MM.1S (cell line): ENCODE measurements around the gene AVP.

Experiments used
- DNase-seq: peaks from one replicate; pipeline ENCODE4 v3.0.0-alpha.2; 2015
- H2AFZ ChIP-seq: fragments of 300-600 bp; sonication (generic); 2 replicates; pipeline ENCODE4 v1.6.0; 2016; ENCODE audit warnings: antibody characterized with exemption, low read length
- H3F3A ChIP-seq: fragments of 300-600 bp; sonication (generic); 2 replicates; pipeline ENCODE4 v1.6.1; 2016; ENCODE audit warnings: mild to moderate bottlenecking, antibody characterized with exemption, low read length, moderate library complexity, mixed read lengths; ENCODE audit not compliant: insufficient read depth
- H3K27ac ChIP-seq: fragments of 300-600 bp; sonication (generic); 2 replicates; pipeline ENCODE4 v1.5.1; 2016; ENCODE audit warnings: mild to moderate bottlenecking, low read length
- H3K27me3 ChIP-seq: fragments of 300-600 bp; sonication (generic); replicated peaks from 2 replicates; pipeline ENCODE4 v1.6.0; 2016; ENCODE audit warnings: low read length; ENCODE audit not compliant: insufficient read depth
- H3K36me3 ChIP-seq: fragments of 300-600 bp; sonication (generic); replicated peaks from 2 replicates; pipeline ENCODE4 v1.6.1; 2016; ENCODE audit warnings: mild to moderate bottlenecking, low read length, mixed read lengths; ENCODE audit not compliant: insufficient read depth
- H3K4me1 ChIP-seq: fragments of 300-600 bp; sonication (generic); 2 replicates; pipeline ENCODE4 v1.6.1; 2016; ENCODE audit warnings: low read length, mixed read lengths
- H3K4me2 ChIP-seq: fragments of 300-600 bp; sonication (generic); 2 replicates; pipeline ENCODE4 v1.6.0; 2016; ENCODE audit warnings: low read depth, low read length
- H3K4me3 ChIP-seq: fragments of 300-600 bp; sonication (generic); 2 replicates; pipeline ENCODE4 v1.5.1; 2016; ENCODE audit warnings: low read length, mixed read lengths
- H3K79me2 ChIP-seq: fragments of 300-600 bp; sonication (generic); 2 replicates; pipeline ENCODE4 v1.6.1; 2016; ENCODE audit warnings: mixed run types, low read length, mixed read lengths
- H3K9ac ChIP-seq: fragments of 300-600 bp; sonication (generic); 2 replicates; pipeline ENCODE4 v1.6.1; 2016; ENCODE audit warnings: low read length, mixed read lengths
- H3K9me2 ChIP-seq: fragments of 300-600 bp; sonication (generic); replicated peaks from 2 replicates; pipeline ENCODE4 v1.6.1; 2016; ENCODE audit warnings: mild to moderate bottlenecking, low read length, mixed read lengths; ENCODE audit not compliant: insufficient read depth
- H3K9me3 ChIP-seq: fragments of 300-600 bp; sonication (generic); replicated peaks from 2 replicates; pipeline ENCODE4 v1.6.1; 2016; ENCODE audit warnings: mild to moderate bottlenecking, low read length, mixed read lengths; ENCODE audit not compliant: insufficient read depth
- H4K20me1 ChIP-seq: fragments of 300-600 bp; sonication (generic); 2 replicates; pipeline ENCODE4 v1.6.1; 2016; ENCODE audit warnings: mild to moderate bottlenecking, low read length, moderate library complexity, mixed read lengths; ENCODE audit not compliant: insufficient read depth
- CTCF ChIP-seq: fragments of 300-600 bp; sonication (generic); IDR thresholded peaks from 2 replicates; pipeline ENCODE4 v1.5.1; 2016; ENCODE audit warnings: antibody characterized with exemption, low read length, mixed read lengths
- EZH2 ChIP-seq: fragments of 300-600 bp; sonication (generic); optimal IDR thresholded peaks from 2 replicates; pipeline ENCODE3; 2017; ENCODE audit warnings: low read depth, mild to moderate bottlenecking, antibody characterized with exemption, low read length, mixed read lengths
- EZH2phosphoT487 ChIP-seq: fragments of 300-600 bp; sonication (generic); IDR thresholded peaks from 2 replicates; pipeline ENCODE4 v1.6.1; 2018; ENCODE audit warnings: antibody characterized with exemption, low read length

Gene AVP

GRCh38 chr20:3088031-3088430 lies 3.5 kb upstream of the AVP start:
- no peaks in the 10 kb centered on the region for H3F3A ChIP-seq
- TF ChIP-seq EZH2phosphoT487 = no peak
- no peak for TF ChIP-seq EZH2
- no peak for TF ChIP-seq CTCF
- no peaks in the 10 kb centered on the region for H3K9me3 ChIP-seq
- no peak for DNase-seq
- H2AFZ ChIP-seq = no peak overlapping the region
- H3K4me2 ChIP-seq = no peak overlapping the region
- no peaks in the 10 kb centered on the region for H4K20me1 ChIP-seq
- no peaks in the 10 kb centered on the region for H3K36me3 ChIP-seq
- H3K79me2 ChIP-seq = no peaks in the 10 kb centered on the region
- H3K4me3 ChIP-seq = no peak overlapping the region
- H3K27me3 ChIP-seq = peaks cover 27% of the 10 kb centered on the region
- no peak overlapping the region for H3K9ac ChIP-seq
- no peaks in the 10 kb centered on the region for H3K9me2 ChIP-seq
- no peaks in the 10 kb centered on the region for H3K4me1 ChIP-seq
- H3K27ac ChIP-seq = no peak overlapping the region

- no peaks in the 10 kb centered on the region for H3K9me2 ChIP-seq
- peaks cover 28% of the 10 kb centered on the region for H3K27me3 ChIP-seq
- no peak overlapping the region for H3K4me3 ChIP-seq
- DNase-seq = no peak
- H3K27ac ChIP-seq = no peak overlapping the region
- TF ChIP-seq EZH2phosphoT487 = no peak
- TF ChIP-seq CTCF = no peak
- no peak for TF ChIP-seq EZH2
- H3K36me3 ChIP-seq = no peaks in the 10 kb centered on the region
- no peak overlapping the region for H3K9ac ChIP-seq
- H3F3A ChIP-seq = no peaks in the 10 kb centered on the region
- no peaks in the 10 kb centered on the region for H3K79me2 ChIP-seq
- no peak overlapping the region for H2AFZ ChIP-seq
- H4K20me1 ChIP-seq = no peaks in the 10 kb centered on the region
- no peaks in the 10 kb centered on the region for H3K9me3 ChIP-seq
- no peak overlapping the region for H3K4me2 ChIP-seq
- H3K4me1 ChIP-seq = no peaks in the 10 kb centered on the region
Measured at GRCh38 chr20:3085571-3086072, 1.1 kb upstream of the AVP start.

- Histone ChIP-seq H3F3A (no peaks in the 10 kb centered on the region), H3K4me2 (no peak overlapping the region), H3K79me2 (no peaks in the 10 kb centered on the region), H3K9ac (no peak overlapping the region), H3K36me3 (no peaks in the 10 kb centered on the region), H3K27ac (no peak overlapping the region), H3K4me3 (no peak overlapping the region), H2AFZ (no peak overlapping the region), H4K20me1 (no peaks in the 10 kb centered on the region), H3K9me3 (no peaks in the 10 kb centered on the region), H3K9me2 (no peaks in the 10 kb centered on the region), H3K4me1 (no peaks in the 10 kb centered on the region), H3K27me3 (peaks cover 28% of the 10 kb centered on the region)
- DNase-seq = no peak
- TF ChIP-seq CTCF (no peak), EZH2phosphoT487 (no peak), EZH2 (no peak)
Measured at GRCh38 chr20:3084986-3085360, 449 bp upstream of the AVP start.
